ENCODE measurements around the gene DISP2. TPM values are rescaled to one million over a fixed set of nuclear protein-coding genes. Genes with fewer than 3 reads are reported as not detected.

DISP2 gene
- total RNA-seq, 1 donor from 2014 or later, result 3.7 TPM

DNA sequence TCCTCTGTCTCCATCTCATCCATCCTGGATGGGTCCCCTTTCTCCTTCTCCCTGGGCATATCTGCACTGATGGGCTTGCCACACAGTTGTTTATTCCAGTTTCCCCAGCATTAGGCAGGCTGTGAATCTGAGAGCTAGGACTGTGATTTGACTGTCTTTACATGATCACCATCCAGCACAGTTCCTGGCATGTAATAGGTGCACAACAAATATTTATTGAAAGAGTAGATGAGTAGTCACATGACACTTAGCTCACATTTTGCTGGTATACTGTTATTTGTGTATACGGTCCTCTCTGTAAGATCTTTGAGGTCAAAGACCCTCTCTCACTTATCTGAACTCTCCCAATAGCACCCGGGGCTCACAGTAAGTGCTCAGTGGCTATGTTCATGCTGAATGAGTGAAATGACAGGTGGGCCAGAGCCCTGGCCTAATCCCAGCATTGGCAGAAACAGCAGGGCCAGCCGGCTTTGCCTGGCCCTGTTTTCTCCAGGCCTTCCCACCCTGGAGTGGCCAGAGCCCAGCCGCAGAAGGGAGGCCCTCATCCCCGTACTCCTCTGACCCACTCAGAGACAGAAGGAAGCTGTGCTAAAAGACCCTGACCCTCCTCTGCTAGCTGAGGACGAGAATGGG, 66.6 kb downstream of the DISP2 start:
- no peak for TF ChIP-seq EZH2 (IDR thresholded peaks at IDR 0.05; ENCODE audit: insufficient read depth, low read length)
- TF ChIP-seq, protein P1, sequence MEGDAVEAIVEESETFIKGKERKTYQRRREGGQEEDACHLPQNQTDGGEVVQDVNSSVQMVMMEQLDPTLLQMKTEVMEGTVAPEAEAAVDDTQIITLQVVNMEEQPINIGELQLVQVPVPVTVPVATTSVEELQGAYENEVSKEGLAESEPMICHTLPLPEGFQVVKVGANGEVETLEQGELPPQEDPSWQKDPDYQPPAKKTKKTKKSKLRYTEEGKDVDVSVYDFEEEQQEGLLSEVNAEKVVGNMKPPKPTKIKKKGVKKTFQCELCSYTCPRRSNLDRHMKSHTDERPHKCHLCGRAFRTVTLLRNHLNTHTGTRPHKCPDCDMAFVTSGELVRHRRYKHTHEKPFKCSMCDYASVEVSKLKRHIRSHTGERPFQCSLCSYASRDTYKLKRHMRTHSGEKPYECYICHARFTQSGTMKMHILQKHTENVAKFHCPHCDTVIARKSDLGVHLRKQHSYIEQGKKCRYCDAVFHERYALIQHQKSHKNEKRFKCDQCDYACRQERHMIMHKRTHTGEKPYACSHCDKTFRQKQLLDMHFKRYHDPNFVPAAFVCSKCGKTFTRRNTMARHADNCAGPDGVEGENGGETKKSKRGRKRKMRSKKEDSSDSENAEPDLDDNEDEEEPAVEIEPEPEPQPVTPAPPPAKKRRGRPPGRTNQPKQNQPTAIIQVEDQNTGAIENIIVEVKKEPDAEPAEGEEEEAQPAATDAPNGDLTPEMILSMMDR (IDR thresholded peaks at IDR 0.05; ENCODE audit: insufficient read depth, low read depth, low read length), result no peak
- H3K27ac ChIP-seq (ENCODE audit: low read depth, low read length), result no peak overlapping the region
- no peaks in the 10 kb centered on the region for H3K79me2 ChIP-seq (ENCODE audit: insufficient read depth, low read length)
- FAIRE-seq, result no peak
- Mint-ChIP-seq H3K4me1 (ENCODE audit: low read depth, unreplicated experiment) (no peaks in the 10 kb centered on the region), H3K36me3 (ENCODE audit: low read depth, unreplicated experiment) (peaks cover 3% of the 10 kb centered on the region), H3K27me3 (ENCODE audit: low read depth, unreplicated experiment) (peaks cover 16% of the 10 kb centered on the region), H3K4me3 (ENCODE audit: unreplicated experiment) (no peak overlapping the region), H3K27ac (ENCODE audit: unreplicated experiment) (no peak overlapping the region), H3K9me3 (ENCODE audit: unreplicated experiment) (no peaks in the 10 kb centered on the region)
- H2AFZ ChIP-seq (ENCODE audit: low read depth, low read length), result no peak overlapping the region
- no peak overlapping the region for H3K4me2 ChIP-seq (ENCODE audit: low read length)
- H3K9me3 ChIP-seq (ENCODE audit: insufficient read depth, low read depth, low read length), result no peaks in the 10 kb centered on the region
- H3K36me3 ChIP-seq (ENCODE audit: insufficient read depth, low read length), result no peaks in the 10 kb centered on the region
- peaks cover 6% of the 10 kb centered on the region for H3K27me3 ChIP-seq (ENCODE audit: insufficient read depth, low read length)
- no peak overlapping the region for H3K4me3 ChIP-seq (ENCODE audit: insufficient read depth, low read depth, low read length)
- H4K20me1 ChIP-seq (ENCODE audit: insufficient read depth, low read length), result no peaks in the 10 kb centered on the region
- DNase-seq (ENCODE audit: low read depth), result no peak
- H3K4me1 ChIP-seq (ENCODE audit: insufficient read depth, low read length), result no peaks in the 10 kb centered on the region
- no peak overlapping the region for H3K9ac ChIP-seq (ENCODE audit: low read length)

DNA sequence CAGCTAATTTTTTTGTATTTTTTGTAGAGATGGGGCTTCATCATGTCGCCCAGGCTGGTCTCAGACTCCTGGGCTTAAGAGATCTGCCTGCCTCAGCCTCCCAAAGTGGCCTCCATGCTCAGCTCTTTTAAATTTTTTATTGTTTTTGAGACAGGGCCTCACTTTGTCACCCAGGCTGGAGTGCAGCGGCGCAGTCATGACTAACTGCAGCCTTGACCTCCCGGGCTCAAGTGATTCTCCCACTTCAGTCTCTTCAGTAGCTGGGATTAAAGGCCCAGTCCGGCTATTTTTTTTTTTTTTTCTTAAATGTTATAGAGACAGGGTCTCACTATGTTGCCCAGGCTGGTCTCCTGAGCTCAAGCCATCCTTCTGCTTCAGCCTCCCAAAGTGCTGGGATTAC, 67.7 kb downstream of the DISP2 start:
- Mint-ChIP-seq H3K27me3 (ENCODE audit: low read depth, unreplicated experiment) (peaks cover 21% of the 10 kb centered on the region), H3K4me1 (ENCODE audit: low read depth, unreplicated experiment) (peaks cover 6% of the 10 kb centered on the region), H3K4me3 (ENCODE audit: unreplicated experiment) (no peak overlapping the region), H3K36me3 (ENCODE audit: low read depth, unreplicated experiment) (peaks cover 3% of the 10 kb centered on the region), H3K9me3 (ENCODE audit: unreplicated experiment) (no peaks in the 10 kb centered on the region), H3K27ac (ENCODE audit: unreplicated experiment) (no peak overlapping the region)
- H4K20me1 ChIP-seq (ENCODE audit: insufficient read depth, low read length), result no peaks in the 10 kb centered on the region
- H3K27ac ChIP-seq (ENCODE audit: low read depth, low read length), result no peak overlapping the region
- TF ChIP-seq, protein P1 (IDR thresholded peaks at IDR 0.05; ENCODE audit: insufficient read depth, low read depth, low read length), result no peak
- no peak for TF ChIP-seq EZH2 (IDR thresholded peaks at IDR 0.05; ENCODE audit: insufficient read depth, low read length)
- H2AFZ ChIP-seq (ENCODE audit: low read depth, low read length), result no peak overlapping the region
- no peaks in the 10 kb centered on the region for H3K36me3 ChIP-seq (ENCODE audit: insufficient read depth, low read length)
- H3K79me2 ChIP-seq (ENCODE audit: insufficient read depth, low read length), result no peaks in the 10 kb centered on the region
- H3K4me1 ChIP-seq (ENCODE audit: insufficient read depth, low read length), result no peaks in the 10 kb centered on the region
- FAIRE-seq (no peak), DNase-seq (ENCODE audit: low read depth) (no peak)
- peaks cover 12% of the 10 kb centered on the region for H3K27me3 ChIP-seq (ENCODE audit: insufficient read depth, low read length)
- H3K9me3 ChIP-seq (ENCODE audit: insufficient read depth, low read depth, low read length), result no peaks in the 10 kb centered on the region
- H3K4me2 ChIP-seq (ENCODE audit: low read length), result no peak overlapping the region
- H3K9ac ChIP-seq (ENCODE audit: low read length), result no peak overlapping the region
- no peak overlapping the region for H3K4me3 ChIP-seq (ENCODE audit: insufficient read depth, low read depth, low read length)

DNA sequence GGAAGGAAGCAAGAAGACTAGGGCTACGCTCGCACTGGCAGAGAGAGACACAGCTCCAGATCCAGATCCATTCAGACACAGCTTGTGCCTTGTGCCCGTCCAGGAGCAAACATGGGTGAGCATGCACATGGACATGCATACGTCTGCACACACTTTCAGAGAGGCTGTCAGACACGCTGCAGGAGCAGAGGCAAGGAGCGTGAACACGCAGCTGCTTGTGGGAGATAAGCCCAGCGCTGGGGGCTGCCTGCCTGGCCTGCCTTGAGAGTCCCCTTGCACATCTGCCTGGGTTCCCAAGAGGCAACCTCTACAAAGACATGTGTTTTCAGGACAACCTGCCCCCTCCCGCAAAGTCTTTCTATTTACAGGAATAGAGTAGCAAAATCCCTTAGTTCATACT, 69.2 kb downstream of the DISP2 start:
- Histone ChIP-seq H3K27ac (ENCODE audit: low read depth, low read length) (no peak overlapping the region), H3K4me1 (ENCODE audit: insufficient read depth, low read length) (no peaks in the 10 kb centered on the region), H3K79me2 (ENCODE audit: insufficient read depth, low read length) (no peaks in the 10 kb centered on the region), H3K4me3 (ENCODE audit: insufficient read depth, low read depth, low read length) (no peak overlapping the region), H3K9me3 (ENCODE audit: insufficient read depth, low read depth, low read length) (no peaks in the 10 kb centered on the region), H2AFZ (ENCODE audit: low read depth, low read length) (no peak overlapping the region), H4K20me1 (ENCODE audit: insufficient read depth, low read length) (no peaks in the 10 kb centered on the region), H3K36me3 (ENCODE audit: insufficient read depth, low read length) (no peaks in the 10 kb centered on the region), H3K27me3 (ENCODE audit: insufficient read depth, low read length) (peaks cover 14% of the 10 kb centered on the region), H3K9ac (ENCODE audit: low read length) (no peak overlapping the region), H3K4me2 (ENCODE audit: low read length) (no peak overlapping the region)
- Mint-ChIP-seq H3K4me3 (ENCODE audit: unreplicated experiment) (no peak overlapping the region), H3K27ac (ENCODE audit: unreplicated experiment) (no peak overlapping the region), H3K9me3 (ENCODE audit: unreplicated experiment) (no peaks in the 10 kb centered on the region), H3K36me3 (ENCODE audit: low read depth, unreplicated experiment) (peaks cover 2% of the 10 kb centered on the region), H3K27me3 (ENCODE audit: low read depth, unreplicated experiment) (peaks cover 21% of the 10 kb centered on the region), H3K4me1 (ENCODE audit: low read depth, unreplicated experiment) (peaks cover 6% of the 10 kb centered on the region)
- no peak for TF ChIP-seq EZH2 (IDR thresholded peaks at IDR 0.05; ENCODE audit: insufficient read depth, low read length)
- TF ChIP-seq, protein P1 (IDR thresholded peaks at IDR 0.05; ENCODE audit: insufficient read depth, low read depth, low read length), result no peak
- DNase-seq (ENCODE audit: low read depth), result no peak
- no peak for FAIRE-seq
